ENCODE measurements around the gene SPRY4. TPM values are rescaled to one million over a fixed set of nuclear protein-coding genes. Genes with fewer than 3 reads are reported as not detected.
A peak's percentile ranks its signal among the peaks of the same experiment; 100 is the strongest.

Gene SPRY4
- total and polyA plus RNA-seq, 2 of the 13 experiments (the other 11 are each of a cell fraction or from before 2014, with no cell fraction given) = 8.9 to 17.8 TPM

DNA sequence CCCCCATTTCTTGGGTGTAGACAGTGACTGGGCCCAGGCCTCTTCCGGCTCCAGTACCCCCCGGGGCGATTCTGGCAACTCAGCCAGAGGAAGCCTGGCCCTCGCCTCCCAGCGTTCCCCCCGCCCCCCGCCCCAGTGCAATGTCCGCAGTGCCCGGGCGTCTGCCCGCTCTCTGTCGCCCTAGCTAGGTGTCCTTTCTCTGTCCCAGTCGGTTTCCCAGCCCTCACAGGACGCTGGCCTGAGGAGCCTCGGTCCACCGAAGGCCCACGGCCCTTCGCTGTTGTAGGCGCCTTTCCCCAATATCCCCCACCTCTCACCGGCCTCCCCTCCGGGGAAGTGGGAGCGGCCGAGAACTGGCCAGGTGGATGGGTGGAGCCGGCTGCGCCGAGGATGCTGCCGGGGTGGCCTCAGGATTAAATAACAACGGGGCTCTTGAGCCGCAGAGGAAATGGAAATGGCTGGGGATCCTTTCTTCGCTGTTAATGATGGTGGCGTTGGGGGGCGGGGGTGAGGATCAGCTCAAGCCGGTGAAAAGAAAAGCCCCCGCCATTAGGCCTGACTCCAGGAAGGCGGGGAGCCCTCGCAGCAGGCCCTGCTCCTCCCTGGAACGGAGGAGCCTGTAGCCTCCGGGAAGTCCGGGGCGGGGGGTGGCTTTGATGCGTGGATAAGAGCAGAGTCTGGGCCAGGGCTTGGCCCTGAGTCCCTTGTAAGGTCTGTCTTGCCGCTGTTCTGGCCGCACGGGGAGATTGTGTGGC, 1.1 kb upstream of the SPRY4 start (continued):
- TF ChIP-seq, protein P1, sequence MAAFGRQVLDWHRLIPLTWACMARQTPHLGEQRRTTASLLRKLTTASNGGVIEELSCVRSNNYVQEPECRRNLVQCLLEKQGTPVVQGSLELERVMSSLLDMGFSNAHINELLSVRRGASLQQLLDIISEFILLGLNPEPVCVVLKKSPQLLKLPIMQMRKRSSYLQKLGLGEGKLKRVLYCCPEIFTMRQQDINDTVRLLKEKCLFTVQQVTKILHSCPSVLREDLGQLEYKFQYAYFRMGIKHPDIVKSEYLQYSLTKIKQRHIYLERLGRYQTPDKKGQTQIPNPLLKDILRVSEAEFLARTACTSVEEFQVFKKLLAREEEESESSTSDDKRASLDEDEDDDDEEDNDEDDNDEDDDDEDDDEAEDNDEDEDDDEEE (CRISPR knock-in tag; IDR thresholded peaks at IDR 0.05) = no peak; the same call in 1 of the 2 replicates
- no peak for TF ChIP-seq NONO (IDR thresholded peaks at IDR 0.05)
- 0 out of 2 replicates have a peak, but pooled peaks have one; percentile 40 for TF ChIP-seq NONO (CRISPR knock-in tag; conservative IDR thresholded peaks at IDR 0.05)
- no peak for TF ChIP-seq CBX1 (IDR thresholded peaks at IDR 0.05; ENCODE audit: low read depth)
- no peak for TF ChIP-seq RFX5 (IDR thresholded peaks at IDR 0.05; ENCODE audit: low read depth, low read length)
- 0 out of 2 replicates have a peak, but pooled peaks have one; percentile 24 for TF ChIP-seq GLI4 (CRISPR knock-in tag; IDR thresholded peaks at IDR 0.05; ENCODE audit: borderline replicate concordance)
- 0 out of 2 replicates have a peak, but pooled peaks have one; percentile 12 for TF ChIP-seq SMAD1 (CRISPR knock-in tag; IDR thresholded peaks at IDR 0.05; ENCODE audit: borderline replicate concordance, low read depth)
- 0 out of 2 replicates have a peak, but pooled peaks have one; percentile 58 for TF ChIP-seq WIZ (CRISPR knock-in tag; IDR thresholded peaks at IDR 0.05)
- TF ChIP-seq, protein P2, sequence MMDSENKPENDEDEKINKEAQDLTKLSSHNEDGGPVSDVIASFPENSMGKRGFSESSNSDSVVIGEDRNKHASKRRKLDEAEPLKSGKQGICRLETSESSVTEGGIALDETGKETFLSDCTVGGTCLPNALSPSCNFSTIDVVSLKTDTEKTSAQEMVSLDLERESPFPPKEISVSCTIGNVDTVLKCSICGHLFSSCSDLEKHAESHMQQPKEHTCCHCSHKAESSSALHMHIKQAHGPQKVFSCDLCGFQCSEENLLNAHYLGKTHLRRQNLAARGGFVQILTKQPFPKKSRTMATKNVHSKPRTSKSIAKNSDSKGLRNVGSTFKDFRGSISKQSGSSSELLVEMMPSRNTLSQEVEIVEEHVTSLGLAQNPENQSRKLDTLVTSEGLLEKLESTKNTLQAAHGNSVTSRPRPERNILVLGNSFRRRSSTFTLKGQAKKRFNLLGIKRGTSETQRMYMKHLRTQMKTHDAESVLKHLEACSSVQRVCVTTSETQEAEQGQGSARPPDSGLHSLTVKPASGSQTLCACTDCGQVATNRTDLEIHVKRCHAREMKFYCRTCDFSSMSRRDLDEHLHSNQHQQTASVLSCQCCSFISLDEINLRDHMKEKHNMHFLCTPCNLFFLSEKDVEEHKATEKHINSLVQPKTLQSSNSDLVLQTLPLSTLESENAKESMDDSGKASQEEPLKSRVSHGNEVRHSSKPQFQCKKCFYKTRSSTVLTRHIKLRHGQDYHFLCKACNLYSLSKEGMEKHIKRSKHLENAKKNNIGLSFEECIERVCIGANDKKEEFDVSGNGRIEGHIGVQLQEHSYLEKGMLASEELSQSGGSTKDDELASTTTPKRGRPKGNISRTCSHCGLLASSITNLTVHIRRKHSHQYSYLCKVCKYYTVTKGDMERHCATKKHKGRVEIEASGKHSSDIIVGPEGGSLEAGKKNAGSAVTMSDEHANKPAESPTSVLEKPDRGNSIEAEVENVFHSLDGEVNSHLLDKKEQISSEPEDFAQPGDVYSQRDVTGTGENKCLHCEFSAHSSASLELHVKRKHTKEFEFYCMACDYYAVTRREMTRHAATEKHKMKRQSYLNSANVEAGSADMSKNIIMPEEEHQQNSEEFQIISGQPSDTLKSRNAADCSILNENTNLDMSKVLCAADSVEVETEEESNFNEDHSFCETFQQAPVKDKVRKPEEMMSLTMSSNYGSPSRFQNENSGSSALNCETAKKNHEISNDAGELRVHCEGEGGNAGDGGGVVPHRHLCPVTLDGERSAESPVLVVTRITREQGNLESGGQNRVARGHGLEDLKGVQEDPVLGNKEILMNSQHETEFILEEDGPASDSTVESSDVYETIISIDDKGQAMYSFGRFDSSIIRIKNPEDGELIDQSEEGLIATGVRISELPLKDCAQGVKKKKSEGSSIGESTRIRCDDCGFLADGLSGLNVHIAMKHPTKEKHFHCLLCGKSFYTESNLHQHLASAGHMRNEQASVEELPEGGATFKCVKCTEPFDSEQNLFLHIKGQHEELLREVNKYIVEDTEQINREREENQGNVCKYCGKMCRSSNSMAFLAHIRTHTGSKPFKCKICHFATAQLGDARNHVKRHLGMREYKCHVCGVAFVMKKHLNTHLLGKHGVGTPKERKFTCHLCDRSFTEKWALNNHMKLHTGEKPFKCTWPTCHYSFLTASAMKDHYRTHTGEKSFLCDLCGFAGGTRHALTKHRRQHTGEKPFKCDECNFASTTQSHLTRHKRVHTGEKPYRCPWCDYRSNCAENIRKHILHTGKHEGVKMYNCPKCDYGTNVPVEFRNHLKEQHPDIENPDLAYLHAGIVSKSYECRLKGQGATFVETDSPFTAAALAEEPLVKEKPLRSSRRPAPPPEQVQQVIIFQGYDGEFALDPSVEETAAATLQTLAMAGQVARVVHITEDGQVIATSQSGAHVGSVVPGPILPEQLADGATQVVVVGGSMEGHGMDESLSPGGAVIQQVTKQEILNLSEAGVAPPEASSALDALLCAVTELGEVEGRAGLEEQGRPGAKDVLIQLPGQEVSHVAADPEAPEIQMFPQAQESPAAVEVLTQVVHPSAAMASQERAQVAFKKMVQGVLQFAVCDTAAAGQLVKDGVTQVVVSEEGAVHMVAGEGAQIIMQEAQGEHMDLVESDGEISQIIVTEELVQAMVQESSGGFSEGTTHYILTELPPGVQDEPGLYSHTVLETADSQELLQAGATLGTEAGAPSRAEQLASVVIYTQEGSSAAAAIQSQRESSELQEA (CRISPR knock-in tag; IDR thresholded peaks at IDR 0.05; ENCODE audit: not compliant biosample characterization) = peak; percentile 17
- peak; percentile 84 for TF ChIP-seq RBFOX2 (IDR thresholded peaks at IDR 0.05; ENCODE audit: low read depth, low read length)
- TF ChIP-seq, protein P3, sequence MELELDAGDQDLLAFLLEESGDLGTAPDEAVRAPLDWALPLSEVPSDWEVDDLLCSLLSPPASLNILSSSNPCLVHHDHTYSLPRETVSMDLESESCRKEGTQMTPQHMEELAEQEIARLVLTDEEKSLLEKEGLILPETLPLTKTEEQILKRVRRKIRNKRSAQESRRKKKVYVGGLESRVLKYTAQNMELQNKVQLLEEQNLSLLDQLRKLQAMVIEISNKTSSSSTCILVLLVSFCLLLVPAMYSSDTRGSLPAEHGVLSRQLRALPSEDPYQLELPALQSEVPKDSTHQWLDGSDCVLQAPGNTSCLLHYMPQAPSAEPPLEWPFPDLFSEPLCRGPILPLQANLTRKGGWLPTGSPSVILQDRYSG (CRISPR knock-in tag; IDR thresholded peaks at IDR 0.05) = no peak
- TF ChIP-seq EED (CRISPR knock-in tag; IDR thresholded peaks at IDR 0.05) = peak; percentile 69; the same call in 1 of the 2 replicates
- TF ChIP-seq POLR2AphosphoS5 (IDR thresholded peaks at IDR 0.05; ENCODE audit: low read depth, low read length) = peak; percentile 52
- TF ChIP-seq ZNF264 (CRISPR knock-in tag; IDR thresholded peaks at IDR 0.05) = 0 out of 2 replicates have a peak, but pooled peaks have one; percentile 19
- TF ChIP-seq MXD4 (CRISPR knock-in tag; IDR thresholded peaks at IDR 0.05) = 0 out of 2 replicates have a peak, but pooled peaks have one; percentile 32
- TF ChIP-seq STAT5B (CRISPR knock-in tag; IDR thresholded peaks at IDR 0.05) = no peak
- no peak for TF ChIP-seq SOX13 (IDR thresholded peaks at IDR 0.05)
- no peak for TF ChIP-seq SOX13 (CRISPR knock-in tag; conservative IDR thresholded peaks at IDR 0.05 in 1 of 2, IDR thresholded peaks at IDR 0.05 in 1 of 2)
- peak; percentile 20; the same call in 1 of the 2 replicates for TF ChIP-seq SNAPC2 (CRISPR knock-in tag; IDR thresholded peaks at IDR 0.05)
- TF ChIP-seq SRSF4 (IDR thresholded peaks at IDR 0.05; ENCODE audit: low read depth, low read length, poor library complexity, severe bottlenecking) = no peak

Measured in HepG2 (cell line).